Spinal cord (tissue), 10 donors: ENCODE measurements around the gene PRICKLE2. TPM values are rescaled to one million over a fixed set of nuclear protein-coding genes. Genes with fewer than 3 reads are reported as not detected.

ENCODE experiments used
- DNase-seq, 6 donors: peaks; one replicate each; pipeline versions ENCODE4 v3.0.0 to v3.0.0-alpha.2; 2013 to 2015; ENCODE audit warnings: low spot score in 6 of 6, low read depth in 4 of 6
- H3K27ac ChIP-seq: one replicate; pipeline ENCODE4 v1.5.1; 2013; ENCODE audit warnings: low read depth, low read length, control low read depth
- H3K27me3 ChIP-seq: one replicate; pipeline ENCODE4 v1.6.1; 2013; ENCODE audit warnings: low read length; ENCODE audit not compliant: control insufficient read depth, insufficient read depth
- H3K36me3 ChIP-seq: one replicate; pipeline ENCODE4 v1.6.1; 2013; ENCODE audit warnings: low read length; ENCODE audit not compliant: control insufficient read depth, insufficient read depth
- H3K4me1 ChIP-seq: one replicate; pipeline ENCODE4 v1.6.1; 2013; ENCODE audit warnings: low read length; ENCODE audit not compliant: control insufficient read depth, insufficient read depth
- H3K4me3 ChIP-seq: one replicate; pipeline ENCODE4 v1.5.1; 2013; ENCODE audit warnings: low read depth, low read length, control low read depth
- H3K9me3 ChIP-seq: one replicate; pipeline ENCODE4 v1.6.1; 2013; ENCODE audit warnings: low read length; ENCODE audit not compliant: control insufficient read depth, insufficient read depth
- WGBS: methylation state at CpG from one replicate; pipeline ENCODE4 v1.1.5; 2013; ENCODE audit warnings: missing lambda C conversion rate; ENCODE audit not compliant: insufficient coverage; 5-methylcytosine and 5-hydroxymethylcytosine counted together
- polyA plus RNA-seq, 2 donors: library from polyadenylated mRNA; unstranded; fragments of 120-200 nt; gene quantifications; one replicate each; pipeline ENCODE4 v1.2.1, GENCODE V29; 2013; ENCODE audit not compliant: insufficient read length in 2 of 2
- total RNA-seq, 2 donors: library from RNA; depleted of rRNA in 1 of 2; stranded (reverse); fragments of 120-200 nt in 1 of 2; fragments of >200 nt in 1 of 2; gene quantifications; one replicate each; pipeline versions ENCODE4 v1.2.3 to v1.2.4, GENCODE V29; 2013 to 2014
- donor health status: healthy.

Gene PRICKLE2
- total and polyA plus RNA-seq, 4 donors, result 24.2 to 51.3 (median 27.3) TPM

DNA sequence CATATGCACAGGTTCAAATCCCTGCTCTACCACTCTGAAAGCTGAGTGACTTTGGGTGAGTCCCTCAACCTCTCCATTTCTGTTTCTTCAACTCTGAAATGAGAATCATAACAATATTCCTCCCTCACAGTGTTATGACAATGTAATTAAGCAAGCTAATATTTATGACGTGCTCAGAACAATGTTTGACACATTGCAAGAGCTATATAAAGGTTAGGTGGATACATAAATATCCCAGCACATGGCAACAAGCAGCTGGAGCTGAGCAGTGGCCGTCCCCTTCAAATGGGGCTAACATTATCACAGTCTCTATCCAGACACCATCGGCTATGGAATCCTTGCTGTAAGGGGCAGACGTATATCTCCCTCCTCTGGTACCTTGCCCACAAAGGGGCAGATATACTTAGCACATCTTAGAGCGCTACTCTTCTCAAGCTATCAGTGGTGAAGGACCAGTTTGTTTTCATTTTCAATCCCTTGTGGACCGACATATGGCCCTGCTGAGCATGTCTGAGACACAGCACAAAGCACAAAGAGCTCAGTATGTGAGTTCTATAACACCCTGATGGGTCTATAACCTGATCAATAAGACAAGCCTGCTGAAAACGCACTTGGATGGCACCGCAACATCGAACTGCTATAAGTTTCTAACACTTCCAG is 80.9 kb downstream of the PRICKLE2 start:
- no peaks in the 10 kb centered on the region for H3K27me3 ChIP-seq
- DNase-seq, result peak in 1 of 6 donors; percentile 14
- H3K27ac ChIP-seq, result no peak overlapping the region
- no peaks in the 10 kb centered on the region for H3K9me3 ChIP-seq
- no peak overlapping the region for H3K4me3 ChIP-seq
- 66% methylated on average over 4 of the region's 9 CpGs for WGBS
- H3K4me1 ChIP-seq, result peaks cover 8% of the 10 kb centered on the region
- H3K36me3 ChIP-seq, result peaks cover 18% of the 10 kb centered on the region

GRCh38 chr3:64143409-64144130 is 81.7 kb downstream of the PRICKLE2 start:
- H3K9me3 ChIP-seq, result no peaks in the 10 kb centered on the region
- peaks cover 3% of the 10 kb centered on the region for H3K4me1 ChIP-seq
- WGBS, result no CpG with 5 or more reads among the region's 5 CpGs
- peaks cover 18% of the 10 kb centered on the region for H3K36me3 ChIP-seq
- H3K27me3 ChIP-seq, result no peaks in the 10 kb centered on the region
- peak in 1 of 6 donors; percentile 69 for DNase-seq
- no peak overlapping the region for H3K4me3 ChIP-seq
- no peak overlapping the region for H3K27ac ChIP-seq

DNA sequence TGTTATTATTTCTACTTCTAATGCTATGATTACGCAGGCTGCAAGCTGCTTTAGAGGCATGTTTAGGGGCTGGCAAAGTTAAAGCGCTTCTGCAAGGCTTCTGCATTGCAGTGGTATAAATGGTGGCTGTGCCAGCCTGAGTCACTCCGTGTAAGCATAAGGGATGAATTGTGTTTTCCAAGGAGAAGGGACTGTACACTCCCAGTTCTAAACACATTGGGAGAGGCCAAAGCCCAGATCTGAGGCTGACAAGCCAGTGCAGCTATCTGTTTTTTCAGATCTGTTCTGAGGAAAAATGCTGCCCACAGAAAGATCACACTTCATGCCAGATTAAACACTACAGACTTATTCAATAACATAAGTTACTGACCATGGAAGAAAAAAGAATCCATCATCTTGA is 83.8 kb downstream of the PRICKLE2 start:
- Histone ChIP-seq H3K27ac (peak overlapping the region; percentile 33), H3K27me3 (no peaks in the 10 kb centered on the region), H3K9me3 (no peaks in the 10 kb centered on the region), H3K4me3 (no peak overlapping the region), H3K4me1 (peaks cover 7% of the 10 kb centered on the region), H3K36me3 (peaks cover 6% of the 10 kb centered on the region)
- WGBS, result 40% methylated on average over 2 of the region's 3 CpGs
- peak in 2 of 6 donors; percentile 34 to 51 for DNase-seq

- Histone ChIP-seq H3K4me1 (peaks cover 7% of the 10 kb centered on the region), H3K4me3 (no peak overlapping the region), H3K9me3 (no peaks in the 10 kb centered on the region), H3K27me3 (no peaks in the 10 kb centered on the region), H3K36me3 (no peaks in the 10 kb centered on the region), H3K27ac (no peak overlapping the region)
- no peak for DNase-seq
- 80% methylated on average over 2 of the region's 4 CpGs for WGBS
Observed at GRCh38 chr3:64140651-64141050, 84.6 kb downstream of the PRICKLE2 start.

- DNase-seq, result no peak
- 75% methylated on average over 1 of the region's 2 CpGs for WGBS
- peaks cover 8% of the 10 kb centered on the region for H3K4me1 ChIP-seq
- no peaks in the 10 kb centered on the region for H3K27me3 ChIP-seq
- H3K36me3 ChIP-seq, result no peaks in the 10 kb centered on the region
- no peaks in the 10 kb centered on the region for H3K9me3 ChIP-seq
- no peak overlapping the region for H3K27ac ChIP-seq
- H3K4me3 ChIP-seq, result no peak overlapping the region
Observed at GRCh38 chr3:64138656-64139375, 86.5 kb downstream of the PRICKLE2 start.

- Histone ChIP-seq H3K9me3 (no peaks in the 10 kb centered on the region), H3K4me3 (no peak overlapping the region), H3K27ac (no peak overlapping the region), H3K27me3 (no peaks in the 10 kb centered on the region), H3K4me1 (peaks cover 12% of the 10 kb centered on the region), H3K36me3 (no peaks in the 10 kb centered on the region)
- WGBS, result no CpG with 5 or more reads among the region's 1 CpG
- DNase-seq, result no peak
Observed at GRCh38 chr3:64138046-64138445, 87.2 kb downstream of the PRICKLE2 start.

DNA sequence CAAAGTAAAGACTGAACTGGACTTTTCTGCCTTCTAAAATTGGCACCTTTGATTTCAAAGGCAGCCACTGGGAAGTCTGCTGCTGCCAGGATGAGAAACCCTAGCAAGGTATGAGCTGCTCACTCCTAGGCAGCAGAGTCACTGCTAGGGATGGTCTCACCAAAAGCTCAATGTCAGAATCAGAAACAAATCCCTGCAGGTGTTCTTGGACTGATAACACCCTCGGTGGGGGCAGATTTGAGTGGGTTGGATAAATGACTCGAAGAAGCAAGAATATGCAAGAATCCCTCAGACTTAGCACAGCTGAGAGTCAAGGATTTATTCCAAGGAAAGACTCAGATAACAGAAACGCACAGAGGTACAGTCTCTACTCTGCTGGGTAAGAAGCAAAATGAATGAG is 90.4 kb downstream of the PRICKLE2 start:
- H3K4me3 ChIP-seq, result no peak overlapping the region
- peak in 1 of 6 donors; percentile 8 for DNase-seq
- no peaks in the 10 kb centered on the region for H3K36me3 ChIP-seq
- no peaks in the 10 kb centered on the region for H3K9me3 ChIP-seq
- no peaks in the 10 kb centered on the region for H3K27me3 ChIP-seq
- H3K4me1 ChIP-seq, result peaks cover 13% of the 10 kb centered on the region
- no peak overlapping the region for H3K27ac ChIP-seq
- WGBS, result 69% methylated on average over 3 of the region's 3 CpGs

- WGBS, result no CpG with 5 or more reads among the region's 6 CpGs
- Histone ChIP-seq H3K9me3 (no peaks in the 10 kb centered on the region), H3K27ac (no peak overlapping the region), H3K27me3 (no peaks in the 10 kb centered on the region), H3K36me3 (no peaks in the 10 kb centered on the region), H3K4me1 (peaks cover 13% of the 10 kb centered on the region), H3K4me3 (no peak overlapping the region)
- no peak for DNase-seq
Observed at GRCh38 chr3:64133987-64134386, 91.3 kb downstream of the PRICKLE2 start.

- WGBS, result 79% methylated on average over 2 of the region's 2 CpGs
- H3K27ac ChIP-seq, result no peak overlapping the region
- no peaks in the 10 kb centered on the region for H3K36me3 ChIP-seq
- no peak overlapping the region for H3K4me3 ChIP-seq
- DNase-seq, result peak in 1 of 6 donors; percentile 44
- H3K4me1 ChIP-seq, result peaks cover 13% of the 10 kb centered on the region
- H3K9me3 ChIP-seq, result no peaks in the 10 kb centered on the region
- no peaks in the 10 kb centered on the region for H3K27me3 ChIP-seq
Observed at GRCh38 chr3:64133272-64133671, 92.0 kb downstream of the PRICKLE2 start.
